ENCODE measurements around the gene HECW1. TPM values are rescaled to one million over a fixed set of nuclear protein-coding genes. Genes with fewer than 3 reads are reported as not detected.

The HECW1 gene
- total RNA-seq, 1 experiment from 2014 or later: not detected

DNA sequence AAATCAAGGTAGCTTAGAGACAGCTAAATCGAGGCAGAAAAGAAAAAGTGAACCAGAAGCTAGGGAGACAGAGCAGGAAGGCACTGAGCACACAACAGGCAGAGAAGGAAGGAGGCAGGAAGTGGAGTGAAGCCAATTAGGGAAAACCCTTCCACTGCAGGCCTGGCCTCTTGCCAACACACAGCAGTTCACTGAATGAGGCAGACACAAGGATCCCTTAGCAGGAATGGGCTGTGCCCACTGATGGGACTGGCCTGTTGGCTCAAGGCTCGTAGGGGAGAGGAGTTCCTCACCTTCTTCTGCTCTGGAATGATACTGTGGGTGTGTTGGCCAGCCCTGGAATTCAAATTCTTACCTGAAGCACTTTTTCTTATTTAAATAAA, 250.2 kb downstream of the HECW1 start:
- DNase-seq (ENCODE audit: low read depth): peak; percentile 5

DNA sequence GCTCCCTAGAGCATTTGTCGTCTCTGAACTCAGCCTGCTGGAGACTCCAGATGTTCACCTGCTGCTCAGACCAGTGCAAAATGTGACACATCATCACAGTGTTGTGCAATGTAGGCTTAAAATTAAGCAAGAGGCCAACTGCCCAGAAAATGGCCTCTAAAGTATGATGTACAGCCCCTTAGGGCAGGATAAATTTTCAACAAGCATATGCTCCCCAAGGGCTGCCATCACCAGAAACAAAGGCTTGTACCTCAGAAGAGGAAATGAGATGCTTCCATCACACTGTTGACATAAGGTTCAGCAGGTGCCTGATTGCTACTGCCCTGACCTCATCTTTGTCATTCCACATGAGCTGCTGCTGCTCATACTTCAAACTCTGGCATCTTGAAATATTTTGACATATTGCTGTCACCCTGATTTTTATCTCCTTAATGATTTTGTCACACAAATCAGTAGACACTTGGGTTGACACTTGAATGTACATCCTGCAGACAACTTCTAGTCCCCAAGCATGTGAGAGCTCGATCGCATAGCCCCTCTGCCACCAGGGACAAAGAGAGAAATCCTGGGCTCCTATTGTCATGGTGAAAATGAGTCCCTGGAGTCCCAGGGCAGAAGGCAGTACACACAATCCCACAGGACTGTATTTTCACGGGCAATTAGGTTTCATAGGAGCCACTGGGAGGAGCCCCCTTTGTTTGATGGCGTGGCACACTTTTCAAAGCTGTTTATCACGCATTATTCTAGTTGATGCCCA, 250.8 kb downstream of the HECW1 start:
- DNase-seq (ENCODE audit: low read depth): peak; percentile 10

DNA sequence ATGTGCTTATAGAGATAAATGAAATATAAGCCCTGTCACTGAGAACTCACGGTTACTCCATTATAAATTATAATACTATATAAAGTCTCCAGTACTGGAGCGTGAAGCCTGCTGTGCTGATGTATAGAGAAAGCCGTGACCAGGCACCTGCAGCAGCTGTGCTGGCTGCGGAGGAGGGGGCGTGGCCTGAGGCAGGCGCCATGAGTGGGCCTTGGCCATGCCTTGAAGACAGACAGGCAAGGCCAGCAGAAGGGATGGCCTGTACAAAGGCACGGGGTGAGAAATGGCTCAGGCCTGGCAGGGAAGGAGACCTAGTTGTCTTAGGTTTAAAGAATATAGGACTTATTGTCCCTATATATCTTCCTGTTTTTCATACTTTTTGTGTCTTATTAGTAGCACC, 251.9 kb downstream of the HECW1 start:
- DNase-seq (ENCODE audit: low read depth): no peak

- no peak for DNase-seq (ENCODE audit: low read depth)
These were observed 260.4 kb downstream of the HECW1 start for GRCh38 chr7:43372676-43373355.

DNA sequence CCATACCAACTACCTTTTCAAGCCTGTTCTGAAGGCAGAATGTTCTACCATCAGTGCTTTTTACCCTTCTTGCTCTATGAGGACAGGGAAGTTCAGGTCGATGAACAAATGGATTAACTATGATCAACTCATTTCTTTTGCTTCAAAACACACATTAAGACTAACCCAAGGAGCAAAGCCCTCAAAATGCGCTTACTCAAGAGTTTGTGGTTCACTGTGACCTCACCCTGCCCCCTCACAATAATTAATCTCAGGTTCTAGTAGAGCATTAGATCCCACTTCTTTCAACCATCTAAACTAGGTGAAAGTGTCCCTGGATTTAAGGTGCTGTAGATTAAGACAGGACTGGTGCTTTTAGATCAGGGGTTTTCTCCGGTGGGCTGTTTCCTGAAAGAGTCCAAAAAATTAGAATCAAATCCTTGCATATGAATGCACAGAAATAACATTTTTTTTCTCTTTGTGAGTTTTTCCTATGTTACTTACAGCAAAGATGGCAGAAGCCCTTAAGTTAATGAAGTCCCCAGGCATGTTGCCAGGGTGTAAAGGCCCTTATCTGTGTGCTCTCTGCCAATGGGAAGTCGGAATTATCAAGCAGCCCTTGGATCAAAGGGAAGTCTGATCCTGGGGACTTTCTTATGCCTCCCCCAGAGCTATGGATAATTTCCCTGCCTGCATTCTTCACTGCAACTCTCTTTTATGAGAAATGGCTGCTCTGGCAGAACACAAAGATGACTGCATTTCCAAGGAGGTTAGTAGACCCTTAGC, 264.9 kb downstream of the HECW1 start:
- DNase-seq (ENCODE audit: low read depth): no peak

DNA sequence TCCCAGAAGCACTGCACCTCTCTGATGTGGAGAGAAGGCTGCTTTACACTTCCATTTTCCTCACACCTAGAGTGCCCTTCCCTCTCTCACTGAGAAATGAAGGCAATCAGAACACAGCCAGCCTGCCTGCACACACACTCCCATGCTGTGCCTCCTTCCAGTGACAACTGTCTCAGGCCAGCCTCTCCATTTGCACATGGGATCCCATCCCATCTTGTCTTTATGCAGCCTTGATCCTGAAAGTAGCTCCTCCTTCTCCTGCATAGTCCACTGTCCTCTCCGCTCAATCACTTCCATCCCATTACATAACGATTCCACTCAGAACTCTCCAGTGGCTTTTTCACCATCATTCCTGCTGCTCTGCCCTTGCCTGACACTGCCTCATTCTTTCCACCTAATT, 266.8 kb downstream of the HECW1 start:
- no peak for DNase-seq (ENCODE audit: low read depth)

DNA sequence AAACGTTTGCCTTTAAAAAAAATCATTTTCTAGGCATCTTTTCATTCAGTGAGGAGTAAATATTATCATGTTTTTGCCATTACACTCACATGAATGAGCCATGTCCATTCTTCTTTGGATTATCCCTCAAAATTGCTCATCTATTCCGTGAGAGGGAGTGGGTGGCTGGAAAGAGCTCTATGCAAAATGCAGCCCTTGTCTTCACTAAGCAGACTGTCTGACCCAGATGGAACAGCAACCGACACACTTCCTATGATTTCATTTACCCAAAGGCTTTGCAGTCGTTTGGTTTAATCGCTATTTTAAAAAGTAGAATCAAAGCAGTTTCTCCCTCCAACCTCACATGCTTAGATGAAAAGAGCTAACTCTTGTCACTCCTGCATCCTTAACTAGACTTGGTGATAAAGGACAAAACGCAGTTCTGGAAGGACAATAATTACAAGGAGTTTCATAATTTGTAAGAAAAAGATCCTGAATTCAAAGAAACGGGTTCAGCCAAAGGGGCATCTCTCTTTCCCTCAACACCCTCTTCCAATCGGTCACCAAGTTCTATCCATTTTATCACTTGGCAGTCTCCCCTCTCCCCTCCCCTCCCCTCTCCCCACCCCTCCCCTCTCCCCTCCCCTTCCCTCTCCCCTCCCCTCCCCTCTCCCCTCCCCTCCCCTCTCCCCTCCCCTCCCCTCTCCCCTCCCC, 272.3 kb downstream of the HECW1 start:
- DNase-seq (ENCODE audit: low read depth): no peak

- DNase-seq (ENCODE audit: low read depth): no peak
These were observed 272.8 kb downstream of the HECW1 start for GRCh38 chr7:43385309-43385680.

DNA sequence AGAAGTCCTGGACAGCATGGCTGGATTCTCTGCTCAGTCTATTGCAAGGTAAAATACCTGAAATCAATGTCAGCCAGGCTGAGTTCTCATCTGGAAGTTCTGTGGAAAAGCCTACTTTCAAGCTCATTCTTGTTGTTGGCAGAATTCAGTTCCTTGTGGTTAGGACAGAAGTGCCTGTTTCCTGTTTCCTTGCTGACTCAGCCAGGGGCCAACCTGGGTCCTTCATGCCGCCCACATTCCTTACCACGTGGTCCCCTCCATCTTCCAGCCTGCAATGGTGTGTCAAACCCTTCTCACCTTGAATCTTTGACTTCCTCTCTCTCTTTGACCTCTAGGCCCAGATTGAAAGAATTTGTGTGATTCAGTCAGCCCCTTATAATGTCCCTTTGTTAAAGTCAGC, 273.4 kb downstream of the HECW1 start:
- DNase-seq (ENCODE audit: low read depth): peak; percentile 4

DNA sequence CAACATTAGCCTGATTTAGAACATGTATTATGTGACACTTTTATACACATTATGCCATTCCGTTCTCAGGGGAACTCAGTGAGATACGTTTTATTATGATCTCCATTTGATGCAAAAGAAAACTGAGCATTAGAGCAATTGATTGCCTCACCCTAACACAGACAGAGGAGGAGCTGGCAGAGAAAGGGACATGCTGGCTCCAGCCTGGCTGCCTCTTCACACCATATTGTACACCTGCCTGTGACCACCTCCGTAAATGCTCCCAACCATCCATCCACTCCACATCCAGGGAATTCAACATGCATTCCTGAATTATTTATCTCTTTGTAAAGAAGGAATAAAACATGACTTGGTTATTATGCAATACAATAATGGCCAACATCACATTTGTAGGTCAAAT, 275.5 kb downstream of the HECW1 start:
- no peak for DNase-seq (ENCODE audit: low read depth)

GRCh38 chr7:43390576-43390975, 278.1 kb downstream of the HECW1 start:
- no peak for DNase-seq (ENCODE audit: low read depth)

- no peak for DNase-seq (ENCODE audit: low read depth)
These were observed 279.1 kb downstream of the HECW1 start for GRCh38 chr7:43391518-43391917.

GRCh38 chr7:43392638-43393330, 280.3 kb downstream of the HECW1 start:
- DNase-seq (ENCODE audit: low read depth): no peak

GRCh38 chr7:43394441-43395130, 282.1 kb downstream of the HECW1 start:
- DNase-seq (ENCODE audit: low read depth): no peak

DNA sequence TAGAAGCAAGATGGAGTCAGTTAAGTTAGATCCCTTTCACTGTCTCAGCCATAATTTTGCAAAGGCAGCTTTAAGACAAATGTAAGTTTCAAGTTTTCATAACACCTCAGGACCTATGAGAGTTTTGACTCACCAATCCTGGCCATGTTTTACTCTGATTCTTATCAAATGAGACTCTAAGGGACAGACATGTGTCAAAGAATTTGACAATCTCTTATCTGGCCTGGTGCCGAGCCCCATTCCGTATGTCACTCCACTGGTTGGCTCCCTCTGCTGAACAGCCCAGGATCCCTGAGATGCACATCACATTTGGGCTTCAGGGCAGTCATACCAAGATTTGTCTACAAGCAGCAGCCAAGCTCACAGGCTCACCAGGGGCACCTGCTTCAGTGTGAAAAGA, 282.9 kb downstream of the HECW1 start:
- no peak for DNase-seq (ENCODE audit: low read depth)

GRCh38 chr7:43396187-43396740, 283.8 kb downstream of the HECW1 start:
- DNase-seq (ENCODE audit: low read depth): no peak

- no peak for DNase-seq (ENCODE audit: low read depth)
These were observed 286.4 kb downstream of the HECW1 start for GRCh38 chr7:43398831-43399230.

DNA sequence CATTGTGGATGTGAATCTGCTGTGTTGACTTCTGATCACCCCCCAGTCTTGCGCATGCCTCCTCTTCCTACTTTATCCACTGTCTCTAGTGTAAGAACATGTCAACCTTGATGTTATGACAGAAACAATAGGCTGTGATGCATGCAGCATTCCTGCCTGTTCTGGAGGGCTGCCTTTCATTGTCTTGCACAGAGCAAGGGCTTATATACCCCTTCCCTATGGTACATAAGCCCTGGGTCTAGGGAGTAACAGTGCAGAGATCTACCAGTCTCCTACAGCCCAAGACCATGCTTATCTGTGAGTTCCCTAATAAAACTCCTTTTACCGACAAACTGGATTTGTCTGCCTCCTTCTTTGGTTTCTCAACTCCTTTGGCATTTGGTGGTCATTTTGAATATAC, 293.5 kb downstream of the HECW1 start:
- DNase-seq (ENCODE audit: low read depth): no peak

DNA sequence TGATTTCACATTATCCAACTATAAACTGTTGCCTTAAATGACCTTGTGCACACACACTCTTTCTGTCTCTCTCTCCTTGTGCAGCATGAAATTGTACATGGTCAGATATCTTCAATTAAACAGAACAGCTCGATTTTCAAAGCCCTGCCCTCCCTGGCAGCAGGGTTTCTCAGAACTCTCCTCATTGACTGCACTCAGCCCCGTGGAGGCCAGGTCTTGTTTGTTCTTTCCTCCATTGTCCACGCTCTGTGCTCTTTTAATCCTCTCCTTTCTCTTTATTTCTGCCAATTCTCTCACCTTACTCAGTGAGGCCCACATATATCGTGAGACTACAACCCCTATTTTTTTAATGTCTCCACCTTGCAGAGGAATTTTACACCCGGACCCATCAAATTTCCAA, 294.5 kb downstream of the HECW1 start:
- no peak for DNase-seq (ENCODE audit: low read depth)

- no peak for DNase-seq (ENCODE audit: low read depth)
These were observed 296.5 kb downstream of the HECW1 start for GRCh38 chr7:43408981-43409380.

GRCh38 chr7:43417455-43417854, 305.0 kb downstream of the HECW1 start:
- no peak for DNase-seq (ENCODE audit: low read depth)

Data from LHCN-M2 (cell line).